HEK293 (cell line): ENCODE results near the gene TANC1.

Experiments
- CTCF ChIA-PET: fragments of 350-600 bp; formaldehyde crosslinking; extraction: SDS; loops from one replicate; lab custom pipeline; 2021; ENCODE audit warnings: antibody characterized with exemption; lab: Yijun Ruan, JAX
- POLR2A ChIA-PET: fragments of 300-600 bp; formaldehyde crosslinking; extraction: SDS; loops from one replicate; lab custom pipeline; 2020; ENCODE audit warnings: antibody characterized with exemption, inconsistent platforms; lab: Yijun Ruan, JAX
- H3K27ac ChIP-seq: fragments of 200-500 bp; sonication (Bioruptor generic); 2 replicates; pipeline ENCODE4 v1.5.1; 2014; ENCODE audit warnings: low read depth, low read length, control low read depth, inconsistent platforms; ENCODE audit errors: extremely low read depth
- H3K36me3 ChIP-seq, 2 experiments: fragments of 200-500 bp in 1 of 2; sonication (Bioruptor generic) in 1 of 2; 1 replicate in 1 of 2; 2 replicates in 1 of 2; pipeline ENCODE4 v1.5.1; 2014 to 2017; ENCODE audit warnings: inconsistent platforms in 2 of 2, low read length in 2 of 2; ENCODE audit not compliant: control insufficient read depth in 2 of 2, insufficient read depth in 1 of 2
- H3K4me1 ChIP-seq: fragments of 200-500 bp; sonication (Bioruptor generic); 2 replicates; pipeline ENCODE4 v1.5.1; 2014; ENCODE audit warnings: mild to moderate bottlenecking, low read length, inconsistent platforms; ENCODE audit not compliant: control insufficient read depth, insufficient read depth
- H3K4me3 ChIP-seq: 2 replicates; pipeline ENCODE4 v1.5.1; 2011; ENCODE audit warnings: low read depth, mild to moderate bottlenecking, control low read depth, low read length, moderate library complexity
- H3K9me3 ChIP-seq: fragments of 200-500 bp; sonication (Bioruptor generic); 2 replicates; pipeline ENCODE4 v1.5.1; 2014; ENCODE audit warnings: low read depth, low read length, inconsistent platforms; ENCODE audit not compliant: control insufficient read depth, insufficient read depth
- HOXC10 ChIP-seq: sonication (generic); formaldehyde crosslinking; IDR thresholded peaks from 2 replicates; pipeline ENCODE4 v1.8.1; 2023; ENCODE audit warnings: mild to moderate bottlenecking, missing genetic modification reagents
- MYNN ChIP-seq: fragments of 450-650 bp; formaldehyde crosslinking; IDR thresholded peaks from 2 replicates; pipeline ENCODE4 v1.5.1; 2016; ENCODE audit warnings: missing biosample characterization, missing genetic modification characterization, borderline replicate concordance
- OSR2 ChIP-seq: fragments of 450-650 bp; formaldehyde crosslinking; IDR thresholded peaks from 2 replicates; pipeline ENCODE4 v1.5.1; 2016; ENCODE audit warnings: missing biosample characterization, missing genetic modification characterization
- PBX3 ChIP-seq: sonication (generic); formaldehyde crosslinking; IDR thresholded peaks from 2 replicates; pipeline ENCODE4 v1.8.1; 2022; ENCODE audit warnings: mild to moderate bottlenecking, moderate library complexity, missing genetic modification reagents
- SCRT2 ChIP-seq: fragments of 450-650 bp; formaldehyde crosslinking; IDR thresholded peaks from 2 replicates; pipeline ENCODE4 v1.5.1; 2016; ENCODE audit warnings: missing biosample characterization, missing genetic modification characterization
- SP2 ChIP-seq: fragments of 450-650 bp; formaldehyde crosslinking; IDR thresholded peaks from 2 replicates; pipeline ENCODE4 v1.5.1; 2016; ENCODE audit warnings: missing biosample characterization, missing genetic modification characterization
- SP7 ChIP-seq: fragments of 450-650 bp; formaldehyde crosslinking; IDR thresholded peaks from 2 replicates; pipeline ENCODE4 v1.5.1; 2016; ENCODE audit warnings: missing biosample characterization, missing genetic modification characterization
- TRIM28 ChIP-seq: IDR thresholded peaks from 2 replicates; pipeline ENCODE4 v1.6.1; 2011; ENCODE audit warnings: low read length, control low read depth, borderline replicate concordance
- WT1 ChIP-seq: fragments of 450-650 bp; formaldehyde crosslinking; IDR thresholded peaks from 2 replicates; pipeline ENCODE4 v1.5.1; 2016; ENCODE audit warnings: missing biosample characterization, missing genetic modification characterization
- ZBTB48 ChIP-seq: fragments of 450-650 bp; formaldehyde crosslinking; IDR thresholded peaks from 2 replicates; pipeline ENCODE4 v1.5.1; 2016; ENCODE audit warnings: missing biosample characterization, missing genetic modification characterization
- ZFP37 ChIP-seq: fragments of 450-650 bp; formaldehyde crosslinking; IDR thresholded peaks from 2 replicates; pipeline ENCODE4 v1.5.1; 2016; ENCODE audit warnings: missing biosample characterization, missing genetic modification characterization
- ZNF140 ChIP-seq: fragments of 450-650 bp; formaldehyde crosslinking; IDR thresholded peaks from 2 replicates; pipeline ENCODE4 v1.5.1; 2016; ENCODE audit warnings: missing biosample characterization, missing genetic modification characterization
- ZNF146 ChIP-seq: fragments of 450-650 bp; formaldehyde crosslinking; IDR thresholded peaks from 2 replicates; pipeline ENCODE4 v1.5.1; 2016; ENCODE audit warnings: missing biosample characterization, missing genetic modification characterization
- ZNF302 ChIP-seq: fragments of 450-650 bp; formaldehyde crosslinking; IDR thresholded peaks from 2 replicates; pipeline ENCODE4 v1.5.1; 2016; ENCODE audit warnings: missing biosample characterization, missing genetic modification characterization, low read depth
- ZNF335 ChIP-seq: fragments of 450-650 bp; formaldehyde crosslinking; conservative IDR thresholded peaks from 2 replicates; pipeline ENCODE4 v1.5.1; 2016; ENCODE audit warnings: missing biosample characterization, missing genetic modification characterization
- ZNF350 ChIP-seq: fragments of 450-650 bp; formaldehyde crosslinking; IDR thresholded peaks from 2 replicates; pipeline ENCODE4 v1.5.0; 2017; ENCODE audit warnings: missing biosample characterization, mild to moderate bottlenecking, missing genetic modification characterization
- ZNF37A ChIP-seq: fragments of 450-650 bp; IDR thresholded peaks from 2 replicates; pipeline ENCODE4 v1.5.1; 2018; ENCODE audit warnings: missing biosample characterization, missing genetic modification characterization
- ZNF391 ChIP-seq: fragments of 450-650 bp; formaldehyde crosslinking; IDR thresholded peaks from 2 replicates; pipeline ENCODE4 v1.5.1; 2016; ENCODE audit warnings: low read depth, missing biosample characterization, missing genetic modification characterization, borderline replicate concordance
- ZNF404 ChIP-seq: fragments of 450-650 bp; formaldehyde crosslinking; IDR thresholded peaks from 2 replicates; pipeline ENCODE4 v1.5.1; 2017; ENCODE audit warnings: missing biosample characterization, missing genetic modification characterization
- ZNF423 ChIP-seq: fragments of 450-650 bp; formaldehyde crosslinking; IDR thresholded peaks from 2 replicates; pipeline ENCODE4 v1.5.1; 2016; ENCODE audit warnings: missing biosample characterization, missing genetic modification characterization
- ZNF473 ChIP-seq: fragments of 450-650 bp; formaldehyde crosslinking; IDR thresholded peaks from 2 replicates; pipeline ENCODE4 v1.5.1; 2017; ENCODE audit warnings: missing biosample characterization, missing genetic modification characterization
- ZNF48 ChIP-seq: fragments of 450-650 bp; formaldehyde crosslinking; IDR thresholded peaks from 2 replicates; pipeline ENCODE4 v1.5.1; 2016; ENCODE audit warnings: missing biosample characterization, missing genetic modification characterization
- ZNF530 ChIP-seq: fragments of 450-650 bp; formaldehyde crosslinking; IDR thresholded peaks from 2 replicates; pipeline ENCODE4 v1.5.1; 2016; ENCODE audit warnings: low read depth, missing biosample characterization, missing genetic modification characterization
- ZNF544 ChIP-seq: fragments of 450-650 bp; formaldehyde crosslinking; IDR thresholded peaks from 2 replicates; pipeline ENCODE4 v1.5.0; 2017; ENCODE audit warnings: missing biosample characterization, missing genetic modification characterization
- ZNF600 ChIP-seq: fragments of 450-650 bp; formaldehyde crosslinking; IDR thresholded peaks from 2 replicates; pipeline ENCODE4 v1.5.1; 2016; ENCODE audit warnings: missing biosample characterization, missing genetic modification characterization
- ZNF664 ChIP-seq: fragments of 450-650 bp; formaldehyde crosslinking; IDR thresholded peaks from 2 replicates; pipeline ENCODE4 v1.5.1; 2016; ENCODE audit warnings: missing biosample characterization, missing genetic modification characterization
- ZNF701 ChIP-seq: fragments of 450-650 bp; formaldehyde crosslinking; IDR thresholded peaks from 2 replicates; pipeline ENCODE4 v1.5.1; 2016; ENCODE audit warnings: missing biosample characterization, missing genetic modification characterization
- ZNF707 ChIP-seq: fragments of 450-650 bp; formaldehyde crosslinking; IDR thresholded peaks from 2 replicates; pipeline ENCODE4 v1.5.1; 2016; ENCODE audit warnings: missing biosample characterization, missing genetic modification characterization
- ZNF768 ChIP-seq: fragments of 450-650 bp; formaldehyde crosslinking; IDR thresholded peaks from 2 replicates; pipeline ENCODE4 v1.5.1; 2018; ENCODE audit warnings: missing biosample characterization, mild to moderate bottlenecking, missing genetic modification characterization
- ZNF785 ChIP-seq: fragments of 450-650 bp; formaldehyde crosslinking; IDR thresholded peaks from 2 replicates; pipeline ENCODE4 v1.5.1; 2016; ENCODE audit warnings: missing biosample characterization, missing genetic modification characterization
- ZXDB ChIP-seq: fragments of 450-650 bp; formaldehyde crosslinking; IDR thresholded peaks from 2 replicates; pipeline ENCODE4 v1.5.1; 2016; ENCODE audit warnings: missing biosample characterization, missing genetic modification characterization
- TF ChIP-seq, protein P1 (sequence below): fragments of 450-650 bp; formaldehyde crosslinking; IDR thresholded peaks from 2 replicates; pipeline ENCODE4 v1.5.1; 2016; ENCODE audit warnings: missing biosample characterization, missing genetic modification characterization
- TF ChIP-seq, protein P2 (sequence below): fragments of 450-650 bp; formaldehyde crosslinking; conservative IDR thresholded peaks from 2 replicates; pipeline ENCODE4 v1.5.1; 2016; ENCODE audit warnings: low read depth, missing biosample characterization, missing genetic modification characterization

The TANC1 gene

GRCh38 chr2:158967731-158968395 lies 577 bp upstream of the TANC1 start:
- Histone ChIP-seq H3K9me3 (no peaks in the 10 kb centered on the region), H3K4me1 (peaks cover 38% of the 10 kb centered on the region), H3K4me3 (peak overlapping the region; percentile 94), H3K27ac (peak overlapping the region; percentile 99), H3K36me3 (no peaks in the 10 kb centered on the region)
- ChIA-PET POLR2A (interaction anchor here (0.8 to 5.3 kb wide), 14 partner anchors 10 to 323 kb away, joined by 3 to 57 read pairs (median 3); no protein-coding TSS in a partner anchor), CTCF (interaction anchor here (0.7 kb wide), 1 partner anchor 20 kb away, joined by 5 read pairs; no protein-coding TSS in a partner anchor)
- TF ChIP-seq ZNF600 (peak; percentile 23; the same call in 1 of the 2 replicates), ZNF701 (tag by site-specific recombination) (no peak), ZNF302 (no peak), ZNF785 (tag by site-specific recombination) (no peak), WT1 (tag by site-specific recombination) (peak; percentile 35; the same call in 1 of the 2 replicates), ZFP37 (0 out of 2 replicates have a peak, but pooled peaks have one; percentile 69), ZNF140 (tag by site-specific recombination) (no peak), ZXDB (tag by site-specific recombination) (peak; percentile 35), ZNF37A (tag by site-specific recombination) (no peak), ZNF530 (no peak), MYNN (tag by site-specific recombination) (peak; percentile 76), ZNF664 (tag by site-specific recombination) (no peak), SCRT2 (no peak), ZNF423 (tag by site-specific recombination) (peak; percentile 77), ZNF544 (tag by site-specific recombination) (no peak), ZNF335 (tag by site-specific recombination) (peak; percentile 89), SP2 (tag by site-specific recombination) (peak; percentile 55), ZNF391 (tag by site-specific recombination) (no peak), SP7 (tag by site-specific recombination) (no peak; the same call in none of the 2 replicates), ZNF48 (tag by site-specific recombination) (no peak), ZBTB48 (tag by site-specific recombination) (peak; percentile 53; the same call in 1 of the 2 replicates), ZNF350 (tag by site-specific recombination) (no peak), ZNF707 (tag by site-specific recombination) (no peak), ZNF768 (no peak), PBX3 (CRISPR knock-in tag) (no peak), HOXC10 (CRISPR knock-in tag) (no peak), OSR2 (peak; percentile 51), TRIM28 (no peak), ZNF146 (tag by site-specific recombination) (no peak), ZNF404 (tag by site-specific recombination) (no peak), ZNF473 (tag by site-specific recombination) (no peak)
- TF ChIP-seq, protein P1, sequence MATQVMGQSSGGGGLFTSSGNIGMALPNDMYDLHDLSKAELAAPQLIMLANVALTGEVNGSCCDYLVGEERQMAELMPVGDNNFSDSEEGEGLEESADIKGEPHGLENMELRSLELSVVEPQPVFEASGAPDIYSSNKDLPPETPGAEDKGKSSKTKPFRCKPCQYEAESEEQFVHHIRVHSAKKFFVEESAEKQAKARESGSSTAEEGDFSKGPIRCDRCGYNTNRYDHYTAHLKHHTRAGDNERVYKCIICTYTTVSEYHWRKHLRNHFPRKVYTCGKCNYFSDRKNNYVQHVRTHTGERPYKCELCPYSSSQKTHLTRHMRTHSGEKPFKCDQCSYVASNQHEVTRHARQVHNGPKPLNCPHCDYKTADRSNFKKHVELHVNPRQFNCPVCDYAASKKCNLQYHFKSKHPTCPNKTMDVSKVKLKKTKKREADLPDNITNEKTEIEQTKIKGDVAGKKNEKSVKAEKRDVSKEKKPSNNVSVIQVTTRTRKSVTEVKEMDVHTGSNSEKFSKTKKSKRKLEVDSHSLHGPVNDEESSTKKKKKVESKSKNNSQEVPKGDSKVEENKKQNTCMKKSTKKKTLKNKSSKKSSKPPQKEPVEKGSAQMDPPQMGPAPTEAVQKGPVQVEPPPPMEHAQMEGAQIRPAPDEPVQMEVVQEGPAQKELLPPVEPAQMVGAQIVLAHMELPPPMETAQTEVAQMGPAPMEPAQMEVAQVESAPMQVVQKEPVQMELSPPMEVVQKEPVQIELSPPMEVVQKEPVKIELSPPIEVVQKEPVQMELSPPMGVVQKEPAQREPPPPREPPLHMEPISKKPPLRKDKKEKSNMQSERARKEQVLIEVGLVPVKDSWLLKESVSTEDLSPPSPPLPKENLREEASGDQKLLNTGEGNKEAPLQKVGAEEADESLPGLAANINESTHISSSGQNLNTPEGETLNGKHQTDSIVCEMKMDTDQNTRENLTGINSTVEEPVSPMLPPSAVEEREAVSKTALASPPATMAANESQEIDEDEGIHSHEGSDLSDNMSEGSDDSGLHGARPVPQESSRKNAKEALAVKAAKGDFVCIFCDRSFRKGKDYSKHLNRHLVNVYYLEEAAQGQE (tag by site-specific recombination), result no peak
- TF ChIP-seq, protein P2, sequence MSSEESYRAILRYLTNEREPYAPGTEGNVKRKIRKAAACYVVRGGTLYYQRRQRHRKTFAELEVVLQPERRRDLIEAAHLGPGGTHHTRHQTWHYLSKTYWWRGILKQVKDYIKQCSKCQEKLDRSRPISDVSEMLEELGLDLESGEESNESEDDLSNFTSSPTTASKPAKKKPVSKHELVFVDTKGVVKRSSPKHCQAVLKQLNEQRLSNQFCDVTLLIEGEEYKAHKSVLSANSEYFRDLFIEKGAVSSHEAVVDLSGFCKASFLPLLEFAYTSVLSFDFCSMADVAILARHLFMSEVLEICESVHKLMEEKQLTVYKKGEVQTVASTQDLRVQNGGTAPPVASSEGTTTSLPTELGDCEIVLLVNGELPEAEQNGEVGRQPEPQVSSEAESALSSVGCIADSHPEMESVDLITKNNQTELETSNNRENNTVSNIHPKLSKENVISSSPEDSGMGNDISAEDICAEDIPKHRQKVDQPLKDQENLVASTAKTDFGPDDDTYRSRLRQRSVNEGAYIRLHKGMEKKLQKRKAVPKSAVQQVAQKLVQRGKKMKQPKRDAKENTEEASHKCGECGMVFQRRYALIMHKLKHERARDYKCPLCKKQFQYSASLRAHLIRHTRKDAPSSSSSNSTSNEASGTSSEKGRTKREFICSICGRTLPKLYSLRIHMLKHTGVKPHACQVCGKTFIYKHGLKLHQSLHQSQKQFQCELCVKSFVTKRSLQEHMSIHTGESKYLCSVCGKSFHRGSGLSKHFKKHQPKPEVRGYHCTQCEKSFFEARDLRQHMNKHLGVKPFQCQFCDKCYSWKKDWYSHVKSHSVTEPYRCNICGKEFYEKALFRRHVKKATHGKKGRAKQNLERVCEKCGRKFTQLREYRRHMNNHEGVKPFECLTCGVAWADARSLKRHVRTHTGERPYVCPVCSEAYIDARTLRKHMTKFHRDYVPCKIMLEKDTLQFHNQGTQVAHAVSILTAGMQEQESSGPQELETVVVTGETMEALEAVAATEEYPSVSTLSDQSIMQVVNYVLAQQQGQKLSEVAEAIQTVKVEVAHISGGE (tag by site-specific recombination), result peak; percentile 31
